ENCODE measurements around the gene C12orf56. TPM values are rescaled to one million over a fixed set of nuclear protein-coding genes. Genes with fewer than 3 reads are reported as not detected.

C12orf56 gene
- total RNA-seq, 1 donor from 2014 or later, result not detected

DNA sequence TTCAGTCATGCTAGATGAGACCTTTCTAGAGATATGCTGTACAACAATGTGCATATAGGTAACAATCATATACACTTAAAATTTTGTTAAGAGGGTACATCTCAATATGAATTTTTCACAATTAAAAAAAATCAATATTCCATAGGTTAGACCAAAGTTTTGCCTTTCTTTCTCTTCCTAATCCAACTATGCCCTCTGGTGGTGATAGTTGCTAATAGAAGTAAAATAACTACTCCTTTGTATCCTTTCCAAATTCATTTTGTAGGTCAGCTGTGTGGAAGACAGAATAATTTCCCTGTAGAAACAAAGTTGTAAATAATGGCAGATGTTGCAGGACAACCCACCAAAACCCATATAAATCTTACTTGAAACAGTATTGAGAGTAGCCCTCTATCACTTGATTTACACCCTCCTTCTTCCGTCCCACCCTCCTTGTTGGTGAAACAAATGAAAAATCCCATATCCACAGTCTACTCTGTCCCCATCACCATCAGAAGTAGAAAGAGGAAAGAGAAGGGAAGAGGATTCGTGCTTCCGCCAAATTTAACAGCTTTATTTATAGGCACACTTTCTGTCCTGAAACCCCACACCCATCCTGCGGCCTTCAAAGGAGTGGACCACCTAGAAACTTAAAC, 134.3 kb downstream of the C12orf56 start:
- Mint-ChIP-seq H3K36me3 (no peaks in the 10 kb centered on the region), H3K27ac (peak overlapping the region; percentile 6), H3K4me3 (peak overlapping the region; percentile 50), H3K27me3 (no peaks in the 10 kb centered on the region), H3K4me1 (ENCODE audit: unreplicated experiment) (no peaks in the 10 kb centered on the region), H3K9me3 (no peaks in the 10 kb centered on the region)
- DNase-seq (ENCODE audit: extremely low spot score, unreplicated experiment), result no peak
- peak; percentile 93 for TF ChIP-seq CTCF (conservative IDR thresholded peaks at IDR 0.05)

- Mint-ChIP-seq H3K9me3 (no peaks in the 10 kb centered on the region), H3K27ac (no peak overlapping the region), H3K36me3 (no peaks in the 10 kb centered on the region), H3K27me3 (no peaks in the 10 kb centered on the region), H3K4me1 (ENCODE audit: unreplicated experiment) (no peaks in the 10 kb centered on the region), H3K4me3 (no peak overlapping the region)
- TF ChIP-seq CTCF (conservative IDR thresholded peaks at IDR 0.05), result no peak
- DNase-seq (ENCODE audit: extremely low spot score, unreplicated experiment), result no peak
Measured at GRCh38 chr12:64255249-64255648, 135.3 kb downstream of the C12orf56 start.

GRCh38 chr12:64253356-64253755, 137.2 kb downstream of the C12orf56 start:
- Mint-ChIP-seq H3K9me3 (no peaks in the 10 kb centered on the region), H3K4me1 (ENCODE audit: unreplicated experiment) (no peaks in the 10 kb centered on the region), H3K4me3 (no peak overlapping the region), H3K27ac (no peak overlapping the region), H3K36me3 (no peaks in the 10 kb centered on the region), H3K27me3 (no peaks in the 10 kb centered on the region)
- no peak for TF ChIP-seq CTCF (conservative IDR thresholded peaks at IDR 0.05)
- no peak for DNase-seq (ENCODE audit: extremely low spot score, unreplicated experiment)

DNA sequence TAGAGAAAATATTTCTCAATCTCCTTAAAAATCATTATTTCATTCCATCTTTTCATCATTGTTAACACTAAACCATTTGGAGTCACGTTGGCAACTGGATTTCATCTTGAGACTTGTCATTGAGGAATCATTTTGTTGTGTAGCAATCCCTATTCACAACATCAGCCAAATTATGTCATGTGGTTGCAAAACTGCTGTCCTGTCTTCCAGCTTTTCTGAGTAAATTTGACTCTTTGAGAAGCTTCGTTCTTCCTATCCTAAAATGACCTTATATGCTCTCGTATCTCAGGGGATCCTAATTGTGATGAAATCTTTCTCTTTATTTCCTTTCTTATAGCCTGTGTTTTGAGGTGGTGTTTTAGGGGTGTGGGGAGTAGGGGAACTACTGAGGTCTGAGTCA, 137.9 kb downstream of the C12orf56 start:
- Mint-ChIP-seq H3K9me3 (no peaks in the 10 kb centered on the region), H3K36me3 (no peaks in the 10 kb centered on the region), H3K27me3 (no peaks in the 10 kb centered on the region), H3K27ac (no peak overlapping the region), H3K4me1 (ENCODE audit: unreplicated experiment) (no peaks in the 10 kb centered on the region), H3K4me3 (no peak overlapping the region)
- no peak for DNase-seq (ENCODE audit: extremely low spot score, unreplicated experiment)
- TF ChIP-seq CTCF (conservative IDR thresholded peaks at IDR 0.05), result no peak

- H3K4me1 Mint-ChIP-seq (ENCODE audit: unreplicated experiment), result no peaks in the 10 kb centered on the region
- no peaks in the 10 kb centered on the region for H3K36me3 Mint-ChIP-seq
- H3K27ac Mint-ChIP-seq, result no peak overlapping the region
- TF ChIP-seq CTCF (conservative IDR thresholded peaks at IDR 0.05), result no peak
- H3K4me3 Mint-ChIP-seq, result no peak overlapping the region
- no peak for DNase-seq (ENCODE audit: extremely low spot score, unreplicated experiment)
- no peaks in the 10 kb centered on the region for H3K9me3 Mint-ChIP-seq
- no peaks in the 10 kb centered on the region for H3K27me3 Mint-ChIP-seq
Measured at GRCh38 chr12:64243809-64244208, 146.7 kb downstream of the C12orf56 start.

DNA sequence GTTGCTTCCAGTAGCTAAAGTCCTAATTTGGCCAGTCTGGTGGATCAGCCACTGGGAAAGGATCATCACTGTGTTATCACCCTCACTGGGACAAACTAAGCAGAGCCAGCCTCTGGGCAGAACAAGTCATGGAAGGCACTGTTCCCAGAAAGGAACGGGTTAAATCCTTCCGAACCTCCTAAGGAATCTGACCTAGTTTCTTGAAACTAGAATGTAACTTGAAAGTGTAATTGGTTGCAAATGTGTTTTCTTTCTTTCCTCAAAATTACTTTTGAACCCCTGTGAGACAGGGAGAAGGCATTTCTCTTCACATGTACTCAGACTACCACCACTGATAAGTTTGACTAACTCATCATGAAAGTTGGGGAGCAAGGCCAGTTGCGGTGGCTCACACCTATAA, 149.8 kb downstream of the C12orf56 start:
- Mint-ChIP-seq H3K4me3 (no peak overlapping the region), H3K36me3 (no peaks in the 10 kb centered on the region), H3K27ac (no peak overlapping the region), H3K27me3 (no peaks in the 10 kb centered on the region), H3K9me3 (no peaks in the 10 kb centered on the region), H3K4me1 (ENCODE audit: unreplicated experiment) (peaks cover 5% of the 10 kb centered on the region)
- no peak for DNase-seq (ENCODE audit: extremely low spot score, unreplicated experiment)
- no peak for TF ChIP-seq CTCF (conservative IDR thresholded peaks at IDR 0.05)
